Ramos (cell line): Measurements from ENCODE around the gene C1orf216.

Source experiments
- in situ Hi-C: fragments of 300-500 bp; cut with MboI; formaldehyde crosslinking; loops from one replicate; pipeline ENCODE4 v1.14.3; 2022; ENCODE audit warnings: low sequenced_read_pairs; ENCODE audit not compliant: unreplicated experiment

Gene C1orf216

GRCh38 chr1:35718492-35719336, at the start of gene C1orf216:
TSS of gene C1orf216 (minus strand) at chr1:35718884. CDS start at chr1:35716321, 2,563 bp downstream.
- in situ Hi-C loops: loop anchor here (10.0 kb wide), 1 partner anchor 264 kb away; no protein-coding TSS in a partner anchor

GRCh38 chr1:35764283-35764682, 45.6 kb upstream of the C1orf216 start:
- in situ Hi-C loops: no loop called here

- in situ Hi-C loops: no loop called here
Measured at GRCh38 chr1:35763201-35763600, 44.5 kb upstream of the C1orf216 start.

- in situ Hi-C loops: no loop called here
Measured at GRCh38 chr1:35762141-35762540, 43.5 kb upstream of the C1orf216 start.

- in situ Hi-C loops: no loop called here
Measured at GRCh38 chr1:35756064-35756463, 37.4 kb upstream of the C1orf216 start.

GRCh38 chr1:35753626-35754260, 35.1 kb upstream of the C1orf216 start:
- in situ Hi-C loops: no loop called here

- in situ Hi-C loops: no loop called here
Measured at GRCh38 chr1:35748326-35748725, 29.6 kb upstream of the C1orf216 start.

- in situ Hi-C loops: no loop called here
Measured at GRCh38 chr1:35745124-35745730, 26.5 kb upstream of the C1orf216 start.

GRCh38 chr1:35737120-35737519, 18.4 kb upstream of the C1orf216 start:
- in situ Hi-C loops: no loop called here

GRCh38 chr1:35727434-35728040, 8.9 kb upstream of the C1orf216 start:
- in situ Hi-C loops: no loop called here

- in situ Hi-C loops: no loop called here
Measured at GRCh38 chr1:35726450-35727433, 8.1 kb upstream of the C1orf216 start.

- in situ Hi-C loops: no loop called here
Measured at GRCh38 chr1:35725596-35725995, 6.9 kb upstream of the C1orf216 start.

GRCh38 chr1:35717911-35718476, 690 bp downstream of the C1orf216 start:
- in situ Hi-C loops: loop anchor here (10.0 kb wide), 1 partner anchor 263 kb away; no protein-coding TSS in a partner anchor

- in situ Hi-C loops: loop anchor here (10.0 kb wide), 1 partner anchor 261 kb away; no protein-coding TSS in a partner anchor
Measured at GRCh38 chr1:35715568-35716002, 3.1 kb downstream of the C1orf216 start.

GRCh38 chr1:35714921-35715567, 3.6 kb downstream of the C1orf216 start:
- in situ Hi-C loops: loop anchor here (5.0 to 10.0 kb wide), 2 partner anchors 148 to 260 kb away; no protein-coding TSS in a partner anchor

GRCh38 chr1:35711098-35711497, 7.6 kb downstream of the C1orf216 start:
- in situ Hi-C loops: loop anchor here (5.0 to 10.0 kb wide), 2 partner anchors 144 to 256 kb away; no protein-coding TSS in a partner anchor

GRCh38 chr1:35708952-35709351, 9.7 kb downstream of the C1orf216 start:
- in situ Hi-C loops: no loop called here

- in situ Hi-C loops: no loop called here
Measured at GRCh38 chr1:35708441-35708921, 10.2 kb downstream of the C1orf216 start.
